Neutrophil (primary cell): ENCODE data around the gene CHL1.

ENCODE experiments used
- H3K27ac ChIP-seq: fragments of 200-600 bp; sonication (generic); 2 replicates; pipeline ENCODE4 v1.5.1; 2016; ENCODE audit warnings: mild to moderate bottlenecking, moderate library complexity
- H3K27me3 ChIP-seq: fragments of 200-600 bp; sonication (generic); 2 replicates; pipeline ENCODE4 v1.6.0; 2016; ENCODE audit warnings: mild to moderate bottlenecking
- H3K36me3 ChIP-seq: fragments of 200-600 bp; sonication (generic); 2 replicates; pipeline ENCODE4 v1.5.1; 2017
- H3K4me1 ChIP-seq, 2 experiments: fragments of 200-600 bp in 1 of 2; sonication (generic) in 1 of 2; 1 replicate in 1 of 2; 2 replicates in 1 of 2; pipeline versions ENCODE4 v1.5.1 to v1.6.1; 2013 to 2016; ENCODE audit warnings: low read depth in 1 of 2, low read length in 1 of 2, mild to moderate bottlenecking in 1 of 2, moderate library complexity in 1 of 2; ENCODE audit not compliant: control insufficient read depth in 1 of 2, insufficient read depth in 1 of 2
- H3K4me3 ChIP-seq, 2 experiments: fragments of 200-600 bp in 1 of 2; sonication (generic) in 1 of 2; 1 replicate in 1 of 2; 2 replicates in 1 of 2; pipeline ENCODE4 v1.5.1; 2013 to 2016; ENCODE audit warnings: low read depth in 1 of 2, low read length in 1 of 2, mild to moderate bottlenecking in 1 of 2, moderate library complexity in 1 of 2
- H3K9me3 ChIP-seq: fragments of 200-600 bp; sonication (generic); 2 replicates; pipeline ENCODE4 v1.5.1; 2016
- CTCF ChIP-seq: fragments of 200-600 bp; sonication (generic); IDR thresholded peaks from 2 replicates; pipeline ENCODE4 v1.5.1; 2016; ENCODE audit warnings: antibody characterized with exemption

Gene CHL1

GRCh38 chr3:243356-243725 lies 46.8 kb downstream of the CHL1 start:
- Histone ChIP-seq H3K27ac (no peak overlapping the region), H3K36me3 (no peaks in the 10 kb centered on the region), H3K4me1 (no peaks in the 10 kb centered on the region), H3K9me3 (no peaks in the 10 kb centered on the region), H3K27me3 (no peaks in the 10 kb centered on the region), H3K4me3 (no peak overlapping the region)
- TF ChIP-seq CTCF, result no peak

GRCh38 chr3:244041-244440 lies 47.5 kb downstream of the CHL1 start:
- H3K36me3 ChIP-seq, result no peaks in the 10 kb centered on the region
- TF ChIP-seq CTCF, result no peak
- H3K4me3 ChIP-seq, result no peak overlapping the region
- no peaks in the 10 kb centered on the region for H3K27me3 ChIP-seq
- no peaks in the 10 kb centered on the region for H3K4me1 ChIP-seq
- H3K27ac ChIP-seq, result no peak overlapping the region
- H3K9me3 ChIP-seq, result no peaks in the 10 kb centered on the region

GRCh38 chr3:247916-248315 lies 51.4 kb downstream of the CHL1 start:
- no peak overlapping the region for H3K4me3 ChIP-seq

GRCh38 chr3:248864-249520 lies 52.4 kb downstream of the CHL1 start:
- H3K4me1 ChIP-seq, result no peaks in the 10 kb centered on the region
- H3K27ac ChIP-seq, result no peak overlapping the region
- H3K27me3 ChIP-seq, result no peaks in the 10 kb centered on the region
- no peak for TF ChIP-seq CTCF
- H3K36me3 ChIP-seq, result no peaks in the 10 kb centered on the region
- H3K9me3 ChIP-seq, result no peaks in the 10 kb centered on the region
- no peak overlapping the region for H3K4me3 ChIP-seq

More at GRCh38 chr3:247916-248315, 51.4 kb downstream of the CHL1 start:
- Histone ChIP-seq H3K9me3 (no peaks in the 10 kb centered on the region), H3K4me1 (no peaks in the 10 kb centered on the region), H3K27me3 (no peaks in the 10 kb centered on the region), H3K27ac (no peak overlapping the region), H3K36me3 (no peaks in the 10 kb centered on the region)
- TF ChIP-seq CTCF, result no peak

- Histone ChIP-seq H3K4me1 (no peaks in the 10 kb centered on the region), H3K27ac (no peak overlapping the region), H3K9me3 (no peaks in the 10 kb centered on the region), H3K4me3 (no peak overlapping the region), H3K36me3 (no peaks in the 10 kb centered on the region), H3K27me3 (no peaks in the 10 kb centered on the region)
- TF ChIP-seq CTCF, result no peak
Observed at GRCh38 chr3:249587-250262, 53.2 kb downstream of the CHL1 start.
